GM21786 (cell line): ENCODE measurements around the gene TECR.
"Not testable (repeated sequence)": the region's sequence is repeated elsewhere in the genome, so short reads cannot be mapped to it uniquely, and the experiment has no call there.

Experiments used
- ATAC-seq: cut with Tn5 transposase; IDR thresholded peaks from one replicate; pipeline ENCODE4 v1.9.1; 2021; ENCODE audit not compliant: unreplicated experiment

TECR gene

GRCh38 chr19:14580623-14581237 lies 51.3 kb downstream of the TECR start:
- no peak for ATAC-seq

GRCh38 chr19:14582894-14583340 lies 53.5 kb downstream of the TECR start, which contains the start of gene CLEC17A:
TSS of gene CLEC17A (plus strand) at chr19:14583084. CDS start at chr19:14583161, 77 bp downstream.
- ATAC-seq: no peak

DNA sequence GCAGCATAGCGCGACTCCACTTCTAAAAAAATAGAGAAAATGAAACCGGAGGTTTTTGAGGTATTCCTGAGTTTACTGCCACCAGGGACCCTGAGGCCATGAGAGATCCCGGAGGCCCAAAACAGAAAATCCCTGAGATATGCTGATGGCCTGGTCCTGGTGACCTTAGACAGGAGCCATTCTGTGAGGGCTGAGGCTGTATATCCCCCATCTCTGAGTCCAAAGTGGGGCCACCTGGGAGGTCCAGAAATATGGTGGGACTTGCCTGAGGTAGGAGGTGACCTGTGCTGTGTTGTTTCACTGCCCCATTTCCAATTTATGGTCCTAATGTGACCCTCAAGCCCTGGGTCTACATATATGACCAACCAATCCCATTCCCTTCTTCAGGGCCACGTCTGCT lies 55.0 kb downstream of the TECR start:
- ATAC-seq: not testable (repeated sequence)

- ATAC-seq: peak; percentile 79
These were observed 55.8 kb downstream of the TECR start for GRCh38 chr19:14585187-14585586.

- ATAC-seq: not testable (repeated sequence)
These were observed 60.0 kb downstream of the TECR start for GRCh38 chr19:14589433-14589832.

- ATAC-seq: no peak
These were observed 66.2 kb downstream of the TECR start for GRCh38 chr19:14595558-14595957.

- no peak for ATAC-seq
These were observed 70.3 kb downstream of the TECR start for GRCh38 chr19:14599548-14600147.

- ATAC-seq: peak; percentile 83
These were observed 74.6 kb downstream of the TECR start for GRCh38 chr19:14603990-14604387.

DNA sequence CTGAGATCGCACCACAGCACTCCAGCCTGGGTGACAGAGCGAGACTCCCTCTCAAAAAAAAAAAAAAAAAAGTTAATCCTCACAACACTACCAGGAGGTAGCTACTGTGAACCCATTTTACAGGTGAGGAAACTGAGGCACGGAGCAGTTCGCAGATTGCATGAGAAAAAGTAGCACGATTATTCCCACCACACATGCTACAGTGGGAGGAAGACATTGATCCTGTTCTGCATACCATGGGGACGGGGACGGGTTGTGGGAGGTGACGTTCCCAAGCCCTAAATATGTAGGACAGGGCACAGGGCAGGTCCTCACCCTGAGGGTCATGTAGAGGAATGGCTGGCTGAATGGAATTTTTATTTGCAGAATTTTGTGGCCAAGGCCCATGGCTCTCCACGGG lies 77.2 kb downstream of the TECR start:
- ATAC-seq: no peak

DNA sequence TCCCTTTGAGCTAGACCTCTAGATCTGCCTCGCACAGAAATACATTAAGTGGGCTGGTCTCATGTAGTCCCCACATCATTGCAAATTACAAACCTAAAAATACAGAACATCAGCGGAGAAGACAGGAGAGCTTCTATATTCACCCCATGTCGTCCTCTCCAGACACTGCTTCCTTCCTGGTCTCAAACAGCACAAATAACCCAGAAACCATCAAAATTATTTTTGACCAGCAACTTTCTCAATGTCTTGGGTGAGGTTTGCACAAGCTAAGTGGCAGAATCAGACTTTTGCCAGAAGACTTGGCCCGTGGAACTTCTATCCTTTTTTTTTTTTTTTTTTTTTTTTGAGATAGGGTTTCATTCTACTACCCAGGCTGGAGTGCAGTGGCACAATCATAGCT lies 81.7 kb downstream of the TECR start:
- no peak for ATAC-seq

DNA sequence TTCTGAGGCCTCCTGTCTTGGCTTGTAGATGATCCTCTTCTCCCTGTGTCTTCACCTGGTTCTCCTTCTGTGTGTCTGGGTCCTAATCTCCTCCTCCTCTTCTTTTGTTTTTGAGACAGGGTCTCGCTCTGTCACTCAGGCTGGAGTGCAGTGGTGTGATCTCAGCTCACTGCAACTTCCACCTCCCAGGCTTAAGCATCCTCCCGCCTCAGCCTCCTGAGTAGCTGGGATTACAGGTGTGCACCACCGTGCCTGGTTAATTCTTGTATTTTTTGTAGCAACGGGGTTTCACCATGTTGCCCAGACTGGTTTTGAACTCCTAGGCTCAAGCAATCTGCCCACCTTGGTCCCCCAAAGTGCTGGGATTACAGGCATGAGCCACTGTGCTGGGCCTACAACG lies 82.8 kb downstream of the TECR start:
- not testable (repeated sequence) for ATAC-seq

GRCh38 chr19:14612657-14613056 lies 83.3 kb downstream of the TECR start:
- no peak for ATAC-seq

- not testable (repeated sequence) for ATAC-seq
These were observed 84.2 kb downstream of the TECR start for GRCh38 chr19:14613399-14614098.

GRCh38 chr19:14614099-14614412 lies 84.7 kb downstream of the TECR start:
- no peak for ATAC-seq
